ENCODE results near the gene ISLR2. TPM values are rescaled to one million over a fixed set of nuclear protein-coding genes. Genes with fewer than 3 reads are reported as not detected.
"Not testable (repeated sequence)": the region's sequence is repeated elsewhere in the genome, so short reads cannot be mapped to it uniquely, and the experiment has no call there.

ISLR2 gene
- total RNA-seq, 1 experiment from 2014 or later, result 0.05 TPM

DNA sequence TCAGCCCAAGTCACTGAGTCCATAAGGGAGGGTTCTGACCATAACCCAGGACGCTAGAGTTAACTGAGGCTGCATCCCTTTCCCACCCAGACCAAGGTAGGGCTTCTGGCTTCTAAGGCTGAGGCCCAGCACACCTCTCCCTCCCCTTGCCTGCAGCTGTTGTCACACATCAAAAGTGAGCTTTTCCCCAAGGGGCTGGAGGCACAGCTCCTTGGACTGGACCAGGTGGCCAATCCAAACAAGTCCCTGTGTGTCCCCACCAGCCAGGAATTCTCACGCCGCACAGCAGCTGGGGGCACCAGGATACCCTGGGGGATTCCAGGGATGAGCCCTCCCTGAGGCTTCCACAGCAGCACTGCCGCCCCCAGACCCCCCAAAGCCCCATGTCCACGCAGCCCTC is 22.3 kb upstream of the ISLR2 start (continued):
- TF ChIP-seq, protein P1, sequence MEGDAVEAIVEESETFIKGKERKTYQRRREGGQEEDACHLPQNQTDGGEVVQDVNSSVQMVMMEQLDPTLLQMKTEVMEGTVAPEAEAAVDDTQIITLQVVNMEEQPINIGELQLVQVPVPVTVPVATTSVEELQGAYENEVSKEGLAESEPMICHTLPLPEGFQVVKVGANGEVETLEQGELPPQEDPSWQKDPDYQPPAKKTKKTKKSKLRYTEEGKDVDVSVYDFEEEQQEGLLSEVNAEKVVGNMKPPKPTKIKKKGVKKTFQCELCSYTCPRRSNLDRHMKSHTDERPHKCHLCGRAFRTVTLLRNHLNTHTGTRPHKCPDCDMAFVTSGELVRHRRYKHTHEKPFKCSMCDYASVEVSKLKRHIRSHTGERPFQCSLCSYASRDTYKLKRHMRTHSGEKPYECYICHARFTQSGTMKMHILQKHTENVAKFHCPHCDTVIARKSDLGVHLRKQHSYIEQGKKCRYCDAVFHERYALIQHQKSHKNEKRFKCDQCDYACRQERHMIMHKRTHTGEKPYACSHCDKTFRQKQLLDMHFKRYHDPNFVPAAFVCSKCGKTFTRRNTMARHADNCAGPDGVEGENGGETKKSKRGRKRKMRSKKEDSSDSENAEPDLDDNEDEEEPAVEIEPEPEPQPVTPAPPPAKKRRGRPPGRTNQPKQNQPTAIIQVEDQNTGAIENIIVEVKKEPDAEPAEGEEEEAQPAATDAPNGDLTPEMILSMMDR (IDR thresholded peaks at IDR 0.05 in 2 of 3, conservative IDR thresholded peaks at IDR 0.05 in 1 of 3; ENCODE audit: borderline replicate concordance in 1 of 3, insufficient read depth in 1 of 3, low read depth in 2 of 3, low read length in 2 of 3), result no peak
- TF ChIP-seq RAD21 (IDR thresholded peaks at IDR 0.05; ENCODE audit: low read depth) (no peak), CBX3 (IDR thresholded peaks at IDR 0.05; ENCODE audit: low read depth) (no peak), EZH2phosphoT487 (IDR thresholded peaks at IDR 0.05; ENCODE audit: borderline replicate concordance) (no peak)

DNA sequence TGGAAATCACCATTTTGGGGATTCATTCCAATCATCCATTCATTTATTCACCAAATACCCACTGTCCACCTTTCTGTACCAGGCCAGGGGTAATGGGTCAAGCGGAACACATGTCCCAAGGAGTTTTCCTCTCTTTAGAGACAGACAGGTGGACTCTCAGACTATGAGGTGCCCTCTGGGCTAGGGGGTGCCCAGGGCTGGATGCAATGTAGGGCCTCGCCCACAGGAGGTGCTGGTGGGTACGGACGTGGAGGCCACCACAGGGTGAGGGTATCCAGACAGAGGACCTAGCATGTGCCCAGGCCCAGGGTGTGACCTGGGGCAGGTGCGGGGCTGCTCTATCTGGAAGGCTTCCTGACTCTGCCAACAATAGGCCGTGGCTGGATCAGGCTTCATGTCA is 21.8 kb upstream of the ISLR2 start:
- BruUV-seq (replicated peaks); POLR2A ChIA-PET; H3K4me3 ChIP-seq (replicated peaks in 1 of 2; ENCODE audit: low read depth in 1 of 2, low read length in 2 of 2); intact Hi-C loops (cut with micrococcal nuclease); H3K36me3 ChIP-seq (ENCODE audit: control insufficient read depth in 1 of 2, insufficient read depth in 2 of 2, low read length in 2 of 2); H3K9me2 ChIP-seq (ENCODE audit: insufficient read depth); H3K4me1 ChIP-seq (ENCODE audit: control insufficient read depth in 1 of 2, insufficient read depth in 2 of 2, low read length in 2 of 2); DNase-seq (ENCODE audit: low read depth, low spot score); CTCF ChIA-PET; H3K4me2 ChIP-seq (ENCODE audit: low read length); H3K79me2 ChIP-seq (ENCODE audit: insufficient read depth, low read length); RAD21 ChIA-PET (ENCODE audit: low non-redundant PET in 1 of 2, low total read pairs in 2 of 2, uncharacterized antibody in 2 of 2, unreplicated experiment in 2 of 2); H3K9ac ChIP-seq (ENCODE audit: low read length); H3K27ac ChIP-seq (ENCODE audit: low read depth, low read length); H3K27me3 ChIP-seq (ENCODE audit: insufficient read depth, low read length); H3K9me3 ChIP-seq (ENCODE audit: control insufficient read depth in 1 of 2, insufficient read depth in 1 of 2, low read depth in 1 of 2, low read length in 2 of 2); H2AFZ ChIP-seq (ENCODE audit: low read depth, low read length, poor library complexity, severe bottlenecking); H4K20me1 ChIP-seq (ENCODE audit: insufficient read depth): not testable (repeated sequence)
- peak; percentile 74 for ATAC-seq
- TF ChIP-seq, protein P1 (IDR thresholded peaks at IDR 0.05 in 2 of 3, conservative IDR thresholded peaks at IDR 0.05 in 1 of 3; ENCODE audit: borderline replicate concordance in 1 of 3, insufficient read depth in 1 of 3, low read depth in 2 of 3, low read length in 2 of 3), result peak in 2 of 3 experiments; percentile 38 to 44; a peak in 4 of 6 replicates
